ENCODE results near the gene DUSP10. TPM values are rescaled to one million over a fixed set of nuclear protein-coding genes. Genes with fewer than 3 reads are reported as not detected.

Gene DUSP10
- total RNA-seq: 1 to 10 TPM; 3.3 to 5.2 TPM
- long read RNA-seq, transcript DUSP10-201 (4 exons, 2,676 nt): major isoform, 6 of 8 reads
- long read RNA-seq, partial matches to known transcripts: 1 of 8 reads
- long read RNA-seq, other reads (novel, unspliced or antisense): 0 of 8 reads

DNA sequence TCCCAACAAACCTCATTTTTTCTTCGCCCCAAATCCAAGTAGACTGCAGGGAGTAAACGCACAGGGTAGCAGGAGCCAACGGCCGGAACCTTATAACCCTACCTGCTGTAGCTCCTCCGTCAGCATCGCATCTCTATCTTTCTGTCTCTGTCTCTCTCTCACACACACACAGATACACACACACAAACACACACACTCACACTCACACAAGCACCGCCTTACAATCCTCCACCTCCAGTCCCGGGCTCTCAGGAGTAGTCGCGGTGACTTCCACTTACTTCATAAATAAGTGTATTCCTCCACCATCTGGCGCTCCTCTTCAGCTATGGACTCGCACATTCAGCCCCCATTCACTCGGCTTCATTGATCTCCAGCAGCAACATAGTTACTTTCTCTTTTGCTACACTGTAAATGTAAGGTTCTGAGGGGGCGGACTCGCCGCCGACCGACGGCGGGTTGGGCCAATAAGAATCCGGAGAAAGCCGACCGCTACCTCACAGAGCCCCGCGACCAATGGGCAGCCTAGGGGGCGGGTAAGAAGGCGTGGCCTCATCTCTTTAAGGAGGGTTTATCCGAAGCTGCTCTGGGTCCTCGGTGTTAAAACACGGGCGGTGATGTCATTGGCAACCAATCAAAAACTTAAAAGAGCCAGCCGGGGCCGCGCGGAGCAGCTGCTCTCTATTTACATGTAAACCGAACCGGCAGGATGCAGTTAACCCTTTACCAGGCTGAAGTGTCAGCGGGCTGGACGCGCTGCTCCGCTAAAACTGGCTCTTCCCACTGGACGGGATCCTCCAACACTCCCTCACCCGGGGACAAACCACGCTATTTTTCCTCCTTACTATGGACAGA is at the start of gene DUSP10:
Gene DUSP10 (minus strand): TSS at position 387 of the 852 bp plus-strand sequence. CDS start 2,345 bp downstream, outside the sequence.
- ATAC-seq (peak; percentile 89), DNase-seq (peak; percentile 99)
- intact Hi-C loops (cut with DNase I, micrococcal nuclease): no loop called here

- ATAC-seq (no peak), DNase-seq (no peak)
- intact Hi-C loops (cut with DNase I, micrococcal nuclease): no loop called here
These were observed 46.6 kb upstream of the DUSP10 start for GRCh38 chr1:221788466-221788865.

- no peak for DNase-seq
- intact Hi-C loops (cut with DNase I, micrococcal nuclease): no loop called here
- no peak for ATAC-seq
These were observed 44.8 kb upstream of the DUSP10 start for GRCh38 chr1:221786647-221787046.

DNA sequence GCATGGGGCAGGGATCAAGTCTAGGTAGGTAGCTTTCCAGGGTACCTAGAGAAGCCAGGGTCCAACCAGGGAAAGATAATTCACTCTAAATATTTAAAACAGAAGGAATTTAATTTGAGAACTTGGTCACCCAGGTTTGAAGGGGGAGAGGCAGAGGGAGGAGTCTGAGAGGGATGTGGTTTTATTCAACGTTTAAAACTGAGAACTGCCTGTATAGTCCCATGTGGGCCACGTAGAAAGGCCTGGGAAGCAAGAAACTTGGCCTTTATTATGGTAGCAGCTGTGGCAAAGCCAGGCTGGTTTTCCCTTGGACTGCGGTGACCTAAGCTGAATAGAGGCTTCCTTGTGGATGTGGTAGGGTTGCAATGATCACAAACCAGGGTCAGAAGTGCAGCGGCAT is 42.0 kb upstream of the DUSP10 start:
- DNase-seq: no peak
- intact Hi-C loops (cut with DNase I, micrococcal nuclease): no loop called here
- ATAC-seq: no peak

DNA sequence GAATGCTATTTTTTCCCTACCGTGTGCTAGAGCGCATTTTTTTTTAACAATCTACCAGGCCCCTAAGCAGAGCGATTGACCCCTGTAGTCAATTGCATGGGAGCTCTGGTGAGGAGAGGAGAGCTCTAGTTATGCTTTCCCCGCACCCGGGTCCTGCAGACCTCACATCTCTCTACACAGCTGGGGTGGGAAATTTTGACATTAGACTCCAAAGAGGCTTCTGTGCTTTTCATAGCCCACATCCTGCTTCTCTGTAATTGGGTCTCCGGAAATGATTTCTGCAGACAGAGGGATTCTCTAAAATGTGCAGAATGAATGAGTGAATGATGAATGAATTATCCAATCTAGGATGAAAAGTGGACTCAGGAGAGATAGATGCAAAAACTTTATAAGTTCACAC is 41.5 kb upstream of the DUSP10 start:
- ATAC-seq (no peak), DNase-seq (no peak)
- intact Hi-C loops (cut with DNase I, micrococcal nuclease): no loop called here

DNA sequence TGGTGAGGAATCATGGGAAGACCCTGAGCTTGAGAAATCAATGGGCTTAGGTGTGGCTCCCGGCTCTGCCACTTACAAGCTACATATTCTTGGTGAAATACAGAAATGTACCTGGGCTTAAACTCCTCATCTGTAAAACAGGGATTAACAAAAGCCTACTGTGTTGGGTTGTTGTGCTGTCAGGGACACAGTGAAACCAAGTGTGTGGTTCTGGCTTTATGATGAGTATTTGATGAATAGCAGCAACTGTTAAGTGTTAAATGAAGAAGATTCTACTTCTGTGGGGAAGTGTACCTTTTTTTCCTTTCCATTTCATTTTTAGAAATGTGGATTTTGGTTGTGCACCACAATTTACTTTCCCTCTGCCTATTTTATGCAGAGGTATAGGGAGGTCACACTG is 41.1 kb upstream of the DUSP10 start:
- ATAC-seq: no peak
- intact Hi-C loops (cut with DNase I, micrococcal nuclease): no loop called here
- DNase-seq: no peak

DNA sequence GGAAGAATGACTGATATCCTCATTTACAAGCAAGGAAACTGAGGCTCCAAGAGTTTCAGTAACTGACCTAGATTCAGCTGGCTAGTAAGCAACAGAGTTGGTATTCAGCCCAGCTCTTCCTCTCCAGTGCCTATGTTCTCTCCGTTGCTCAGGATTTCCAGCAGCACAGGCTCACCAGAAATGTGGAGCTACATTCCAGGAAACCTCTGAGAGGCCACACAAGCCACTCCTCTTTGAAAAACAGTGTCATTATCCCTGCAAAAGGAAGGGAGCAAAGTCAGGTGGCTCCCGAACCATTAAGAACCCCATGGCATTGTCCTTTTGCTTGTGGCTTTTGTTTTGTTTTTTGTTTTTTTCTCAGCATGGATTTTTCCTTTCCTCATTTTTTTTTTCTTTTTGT is 40.6 kb upstream of the DUSP10 start:
- DNase-seq (no peak), ATAC-seq (no peak)
- intact Hi-C loops (cut with DNase I, micrococcal nuclease): no loop called here

DNA sequence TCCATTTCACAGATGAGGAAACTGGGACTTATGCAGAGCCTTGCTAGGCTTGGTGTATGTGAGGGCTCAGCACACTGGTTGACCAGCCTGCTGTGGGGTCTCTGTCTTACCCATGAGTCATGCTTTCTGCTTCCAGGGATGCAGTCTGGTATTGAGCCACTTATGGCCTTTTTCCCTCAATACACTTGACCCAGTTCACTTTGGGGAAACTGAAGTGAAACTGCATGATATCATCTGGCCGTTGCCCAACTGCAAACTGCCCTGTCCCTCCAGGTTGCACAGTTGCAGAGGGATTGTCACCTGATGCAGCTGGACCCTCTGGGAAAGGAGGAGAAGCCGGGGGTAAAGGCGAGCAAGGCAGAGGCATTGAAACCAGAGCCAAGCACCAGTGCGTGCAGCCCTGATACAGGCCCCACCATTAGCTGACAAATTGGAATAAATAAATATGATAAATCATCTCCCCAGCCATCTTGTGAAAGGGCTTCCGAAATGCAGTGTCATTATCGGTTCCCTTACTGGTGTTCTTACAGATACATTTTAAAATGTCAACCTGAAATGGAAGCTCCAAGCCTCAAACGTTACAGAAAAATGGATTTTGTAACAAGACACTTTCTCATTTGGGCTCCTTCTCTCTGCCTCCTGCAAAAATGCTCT is 39.3 kb upstream of the DUSP10 start:
- intact Hi-C loops (cut with DNase I, micrococcal nuclease): no loop called here

DNA sequence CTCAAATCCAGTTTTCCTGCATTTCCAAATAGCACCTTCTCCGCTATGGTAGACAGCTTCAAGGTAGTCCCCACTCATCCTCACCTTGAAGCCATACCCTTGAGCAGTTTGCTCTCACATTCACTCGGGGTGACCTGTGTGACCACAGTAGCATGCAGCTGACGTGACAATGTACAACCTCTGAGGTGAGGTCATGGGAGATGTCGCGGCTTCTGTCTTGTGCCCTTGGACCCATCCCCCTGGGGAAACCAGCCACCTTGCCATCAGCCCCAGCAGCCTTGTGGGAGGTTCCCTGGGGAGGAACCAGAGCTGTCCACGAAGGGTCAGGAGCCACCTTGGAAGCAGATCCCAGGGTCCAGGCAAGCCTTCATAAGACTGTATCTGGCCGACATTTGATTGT is 38.3 kb upstream of the DUSP10 start:
- ATAC-seq (no peak), DNase-seq (no peak)
- intact Hi-C loops (cut with DNase I, micrococcal nuclease): no loop called here

More for the DNA sequence above, 39.3 kb upstream of the DUSP10 start:
- ATAC-seq (no peak), DNase-seq (no peak)

- intact Hi-C loops (cut with DNase I, micrococcal nuclease): no loop called here
- ATAC-seq (no peak), DNase-seq (no peak)
These were observed 37.9 kb upstream of the DUSP10 start for GRCh38 chr1:221779771-221780170.

DNA sequence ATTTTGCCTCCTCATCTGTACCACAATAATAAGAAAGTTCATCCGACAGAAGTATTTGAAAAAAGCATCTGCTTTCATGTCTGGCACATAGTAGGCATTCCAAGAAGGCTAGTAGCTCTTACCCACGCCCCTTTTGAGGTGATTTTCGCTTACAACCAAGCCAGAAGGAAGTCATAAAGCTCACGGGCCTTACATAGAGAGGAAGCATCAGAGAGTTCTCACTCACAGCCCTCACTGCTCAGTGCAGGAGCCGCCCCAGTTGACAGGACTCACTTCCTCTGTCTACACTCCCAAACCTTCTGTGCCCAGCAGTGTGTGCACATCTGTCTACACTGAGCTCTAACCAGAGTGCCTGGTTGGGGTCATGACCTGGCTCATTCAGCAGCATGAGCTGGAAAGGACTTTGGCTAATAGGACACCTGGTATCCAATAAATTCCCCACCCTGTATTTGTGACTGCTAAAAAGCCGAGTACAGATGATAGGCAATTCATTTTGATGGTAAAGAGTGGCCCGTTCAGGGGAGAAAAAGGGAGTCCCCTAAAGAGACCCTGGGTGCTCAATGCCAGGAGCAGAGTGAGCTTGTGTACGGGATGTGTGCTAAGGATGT is 36.8 kb upstream of the DUSP10 start:
- intact Hi-C loops (cut with DNase I, micrococcal nuclease): no loop called here
- DNase-seq: peak in 1 of 2 donors; percentile 31
- ATAC-seq: peak; percentile 30

- no peak for DNase-seq
- intact Hi-C loops (cut with DNase I, micrococcal nuclease): no loop called here
- ATAC-seq: no peak
These were observed 36.2 kb upstream of the DUSP10 start for GRCh38 chr1:221778125-221778524.

DNA sequence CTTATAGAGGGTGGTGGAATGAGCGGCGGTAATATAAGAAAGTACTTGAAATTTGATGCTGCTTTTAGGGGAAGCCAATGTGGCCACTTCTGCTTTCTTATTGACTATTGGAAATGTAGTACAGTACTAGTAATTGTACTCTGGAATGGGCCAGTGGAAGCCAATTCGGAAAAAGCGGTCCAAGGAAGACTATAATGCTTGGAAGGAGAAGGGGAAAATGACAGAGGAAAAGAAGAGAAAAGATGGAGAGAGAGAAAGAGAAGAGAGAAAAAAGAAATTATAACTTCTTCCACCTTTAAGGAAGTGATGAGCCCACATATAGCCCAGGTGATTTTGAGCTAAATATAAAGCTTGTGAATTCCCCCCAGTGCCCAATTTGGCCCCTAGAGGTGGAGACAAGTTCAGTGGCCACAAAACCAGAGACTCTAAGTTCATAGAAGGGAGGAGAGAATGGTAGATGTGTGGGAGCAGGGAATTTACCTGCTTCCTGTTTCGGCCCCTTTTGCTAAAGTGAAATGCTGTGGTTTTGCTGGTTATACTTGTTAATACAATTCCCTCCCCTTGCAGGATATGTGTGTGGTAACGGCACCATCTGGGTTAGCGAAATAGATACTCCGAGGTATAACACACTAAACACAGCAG is 35.7 kb upstream of the DUSP10 start:
- DNase-seq (no peak), ATAC-seq (no peak)
- intact Hi-C loops (cut with DNase I, micrococcal nuclease): no loop called here

- peak; percentile 33 for ATAC-seq
- intact Hi-C loops (cut with DNase I, micrococcal nuclease): no loop called here
- DNase-seq: no peak
These were observed 34.8 kb upstream of the DUSP10 start for GRCh38 chr1:221776495-221777301.

DNA sequence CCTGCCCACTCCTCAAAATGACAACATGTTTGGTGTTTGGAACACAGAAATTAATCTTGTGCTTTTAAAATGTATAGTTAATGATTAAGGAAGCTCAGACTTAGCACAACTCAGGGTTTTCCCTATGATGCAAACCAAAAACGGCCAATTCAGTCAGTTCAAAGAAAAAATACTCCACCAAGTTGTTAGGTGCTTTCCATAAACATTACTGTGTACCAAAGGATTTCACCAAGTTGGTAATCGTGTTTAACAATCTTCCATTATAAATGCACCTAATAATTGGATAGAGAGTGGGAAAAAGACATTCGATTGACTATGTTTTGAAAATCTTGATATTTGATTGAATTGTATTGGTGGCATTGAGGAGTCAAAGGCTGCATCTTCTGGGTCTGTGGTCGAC is 33.3 kb upstream of the DUSP10 start:
- DNase-seq (no peak), ATAC-seq (no peak)
- intact Hi-C loops (cut with DNase I, micrococcal nuclease): no loop called here

- DNase-seq (peak in 1 of 2 donors; percentile 39), ATAC-seq (peak; percentile 94)
- intact Hi-C loops (cut with DNase I, micrococcal nuclease): no loop called here
These were observed 32.4 kb upstream of the DUSP10 start for GRCh38 chr1:221774054-221774842.

- no peak for DNase-seq
- ATAC-seq: no peak
- intact Hi-C loops (cut with DNase I, micrococcal nuclease): no loop called here
These were observed 31.5 kb upstream of the DUSP10 start for GRCh38 chr1:221773383-221773782.

DNA sequence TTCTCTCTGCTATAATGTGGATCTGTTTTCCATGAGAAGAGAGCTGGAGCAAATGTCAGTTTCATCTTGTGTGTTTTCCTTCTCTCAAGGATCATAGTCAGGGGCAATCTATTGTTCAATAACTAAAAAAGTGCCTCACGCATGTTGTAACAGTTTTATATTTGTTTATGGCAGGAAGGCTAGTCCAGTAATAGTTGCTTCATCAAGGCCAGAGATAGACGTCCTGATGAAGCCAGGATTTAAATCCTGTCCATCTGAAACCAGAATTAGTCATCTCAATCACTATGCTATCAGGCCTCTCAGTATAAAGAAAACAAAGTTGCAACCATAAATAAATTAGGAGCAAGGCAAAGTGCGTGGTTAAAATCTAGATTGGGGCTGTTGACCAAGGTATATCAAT is 30.2 kb upstream of the DUSP10 start:
- intact Hi-C loops (cut with DNase I, micrococcal nuclease): no loop called here
- ATAC-seq (no peak), DNase-seq (no peak)
